GM13976 (cell line): ENCODE measurements around the gene CNOT6.

Experiments
- DNase-seq: peaks from one replicate; pipeline ENCODE4 v3.0.0; 2012; ENCODE audit warnings: low spot score
- CTCF ChIP-seq: IDR thresholded peaks from 2 replicates; pipeline ENCODE4 v1.5.1; 2012; ENCODE audit warnings: borderline replicate concordance, mild to moderate bottlenecking; ENCODE audit not compliant: insufficient read depth; ENCODE audit errors: extremely low read depth, missing control alignments, control extremely low read depth
- in situ Hi-C: fragments of 300-500 bp; cut with MboI; formaldehyde crosslinking; loops from one replicate; pipeline ENCODE4 v1.12.0; 2022; ENCODE audit warnings: low sequenced_read_pairs, mixed read lengths, inconsistent platforms; ENCODE audit not compliant: unreplicated experiment

The CNOT6 gene

GRCh38 chr5:180627386-180628120, 133.4 kb downstream of the CNOT6 start:
- TF ChIP-seq CTCF = no peak
- DNase-seq = no peak
- in situ Hi-C loops = no loop called here
